GM03348 (cell line): ENCODE data around the gene TMEM208.

Experiments used
- DNase-seq: peaks from one replicate; pipeline ENCODE4 v3.0.0; 2012; ENCODE audit warnings: low spot score

The TMEM208 gene

GRCh38 chr16:67250045-67250327 lies 23.1 kb downstream of the TMEM208 start:
- DNase-seq, result no peak

- no peak for DNase-seq
Measured at GRCh38 chr16:67252609-67253497, 25.9 kb downstream of the TMEM208 start.

GRCh38 chr16:67254801-67255552 lies 28.0 kb downstream of the TMEM208 start:
- no peak for DNase-seq

- DNase-seq, result no peak
Measured at GRCh38 chr16:67255553-67256221, 28.8 kb downstream of the TMEM208 start.

- no peak for DNase-seq
Measured at GRCh38 chr16:67256701-67257230, 29.8 kb downstream of the TMEM208 start.

- no peak for DNase-seq
Measured at GRCh38 chr16:67257486-67258160, 30.7 kb downstream of the TMEM208 start.

- DNase-seq, result no peak
Measured at GRCh38 chr16:67258161-67258835, 31.4 kb downstream of the TMEM208 start.

- DNase-seq, result no peak
Measured at GRCh38 chr16:67259705-67260104, 32.8 kb downstream of the TMEM208 start.

GRCh38 chr16:67260426-67261063 lies 33.6 kb downstream of the TMEM208 start:
- DNase-seq, result peak; percentile 50

GRCh38 chr16:67263201-67263600 lies 36.3 kb downstream of the TMEM208 start:
- no peak for DNase-seq

GRCh38 chr16:67264277-67264676 lies 37.3 kb downstream of the TMEM208 start:
- DNase-seq, result no peak

- DNase-seq, result no peak
Measured at GRCh38 chr16:67264866-67265265, 37.9 kb downstream of the TMEM208 start.

GRCh38 chr16:67265834-67266233 lies 38.9 kb downstream of the TMEM208 start:
- no peak for DNase-seq

GRCh38 chr16:67268136-67268579 lies 41.2 kb downstream of the TMEM208 start:
- DNase-seq, result peak; percentile 70

- DNase-seq, result no peak
Measured at GRCh38 chr16:67269766-67270165, 42.8 kb downstream of the TMEM208 start.

- DNase-seq, result no peak
Measured at GRCh38 chr16:67270931-67271338, 44.0 kb downstream of the TMEM208 start.

- no peak for DNase-seq
Measured at GRCh38 chr16:67271446-67271845, 44.5 kb downstream of the TMEM208 start.

- no peak for DNase-seq
Measured at GRCh38 chr16:67275321-67275720, 48.4 kb downstream of the TMEM208 start.

GRCh38 chr16:67277294-67277998 lies 50.5 kb downstream of the TMEM208 start:
- DNase-seq, result peak; percentile 95
